ENCODE measurements around the gene DYRK4. TPM values are rescaled to one million over a fixed set of nuclear protein-coding genes. Genes with fewer than 3 reads are reported as not detected.

DYRK4 gene
- polyA plus RNA-seq, 3 donors, result 17.4 to 26.9 (median 22.4) TPM

DNA sequence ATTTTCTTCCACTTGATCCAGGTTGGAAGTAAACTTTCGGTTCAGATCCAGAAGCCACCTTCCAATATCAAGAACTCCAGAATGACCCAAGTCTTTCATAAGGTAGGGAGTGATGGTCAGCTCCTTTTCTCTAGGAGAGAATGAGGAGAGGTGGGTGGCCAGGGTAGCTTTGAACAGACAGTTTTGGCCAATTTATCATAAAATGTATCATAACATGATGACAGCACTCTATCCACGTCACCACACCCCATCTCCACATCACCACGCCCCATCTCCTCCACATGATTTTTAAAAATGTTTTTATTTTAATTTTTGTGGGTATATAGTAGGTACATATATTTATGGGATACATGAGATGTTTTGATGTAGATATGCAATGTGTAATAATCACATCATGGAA, 26.9 kb downstream of the DYRK4 start:
- Mint-ChIP-seq H3K4me3 (no peak overlapping the region), H3K9me3 (peaks cover 0 to 2% (median 0%) of the 10 kb centered on the region in 7 donors), H3K36me3 (no peaks in the 10 kb centered on the region), H3K27ac (no peak overlapping the region), H3K27me3 (ENCODE audit: low read depth in 3 of 3) (peaks cover 4 to 6% (median 4%) of the 10 kb centered on the region in 3 donors), H3K4me1 (no peaks in the 10 kb centered on the region)
- Histone ChIP-seq H4K20me1 (ENCODE audit: insufficient read depth, low read length) (no peaks in the 10 kb centered on the region), H3K9ac (ENCODE audit: insufficient read depth, low read length, poor library complexity, severe bottlenecking) (no peak overlapping the region), H2AFZ (ENCODE audit: insufficient read depth, low read depth, low read length, poor library complexity, severe bottlenecking) (no peak overlapping the region), H3K4me2 (replicated peaks; ENCODE audit: extremely low read depth, low read length, poor library complexity, severe bottlenecking) (no peak overlapping the region), H3K36me3 (replicated peaks in 1 of 2; ENCODE audit: control insufficient read depth in 1 of 2, insufficient read depth in 2 of 2, low read length in 2 of 2) (no peaks in the 10 kb centered on the region), H3K9me3 (replicated peaks in 1 of 2; ENCODE audit: control insufficient read depth in 1 of 2, insufficient read depth in 1 of 2, low read length in 2 of 2) (no peaks in the 10 kb centered on the region), H3K79me2 (ENCODE audit: insufficient read depth, low read length) (no peaks in the 10 kb centered on the region), H3K27ac (ENCODE audit: low read depth in 1 of 2, low read length in 2 of 2) (no peak overlapping the region), H3K27me3 (ENCODE audit: control insufficient read depth in 2 of 2, insufficient read depth in 2 of 2, low read length in 2 of 2) (no peaks in the 10 kb centered on the region), H3K4me1 (ENCODE audit: control insufficient read depth in 1 of 2, insufficient read depth in 2 of 2, low read length in 2 of 2) (no peaks in the 10 kb centered on the region), H3K4me3 (replicated peaks in 1 of 3; ENCODE audit: low read depth in 2 of 3, low read length in 3 of 3) (no peak overlapping the region)
- WGBS (ENCODE audit: insufficient coverage), result no CpG with 5 or more reads among the region's 3 CpGs
- TF ChIP-seq, protein P1, sequence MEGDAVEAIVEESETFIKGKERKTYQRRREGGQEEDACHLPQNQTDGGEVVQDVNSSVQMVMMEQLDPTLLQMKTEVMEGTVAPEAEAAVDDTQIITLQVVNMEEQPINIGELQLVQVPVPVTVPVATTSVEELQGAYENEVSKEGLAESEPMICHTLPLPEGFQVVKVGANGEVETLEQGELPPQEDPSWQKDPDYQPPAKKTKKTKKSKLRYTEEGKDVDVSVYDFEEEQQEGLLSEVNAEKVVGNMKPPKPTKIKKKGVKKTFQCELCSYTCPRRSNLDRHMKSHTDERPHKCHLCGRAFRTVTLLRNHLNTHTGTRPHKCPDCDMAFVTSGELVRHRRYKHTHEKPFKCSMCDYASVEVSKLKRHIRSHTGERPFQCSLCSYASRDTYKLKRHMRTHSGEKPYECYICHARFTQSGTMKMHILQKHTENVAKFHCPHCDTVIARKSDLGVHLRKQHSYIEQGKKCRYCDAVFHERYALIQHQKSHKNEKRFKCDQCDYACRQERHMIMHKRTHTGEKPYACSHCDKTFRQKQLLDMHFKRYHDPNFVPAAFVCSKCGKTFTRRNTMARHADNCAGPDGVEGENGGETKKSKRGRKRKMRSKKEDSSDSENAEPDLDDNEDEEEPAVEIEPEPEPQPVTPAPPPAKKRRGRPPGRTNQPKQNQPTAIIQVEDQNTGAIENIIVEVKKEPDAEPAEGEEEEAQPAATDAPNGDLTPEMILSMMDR (IDR thresholded peaks at IDR 0.05), result no peak
- DNase-seq, result no peak
- intact Hi-C loops (cut with micrococcal nuclease), result no loop called here

GRCh38 chr12:4589941-4590340, 27.9 kb downstream of the DYRK4 start:
- no peaks in the 10 kb centered on the region for H3K27me3 ChIP-seq (ENCODE audit: control insufficient read depth in 2 of 2, insufficient read depth in 2 of 2, low read length in 2 of 2)
- no peaks in the 10 kb centered on the region for H3K36me3 ChIP-seq (replicated peaks in 1 of 2; ENCODE audit: control insufficient read depth in 1 of 2, insufficient read depth in 2 of 2, low read length in 2 of 2)
- H3K9me3 ChIP-seq (replicated peaks in 1 of 2; ENCODE audit: control insufficient read depth in 1 of 2, insufficient read depth in 1 of 2, low read length in 2 of 2), result no peaks in the 10 kb centered on the region
- H3K4me3 ChIP-seq (replicated peaks in 1 of 3; ENCODE audit: low read depth in 2 of 3, low read length in 3 of 3), result no peak overlapping the region
- no peak overlapping the region for H3K9ac ChIP-seq (ENCODE audit: insufficient read depth, low read length, poor library complexity, severe bottlenecking)
- no peak overlapping the region for H3K4me3 Mint-ChIP-seq
- H3K79me2 ChIP-seq (ENCODE audit: insufficient read depth, low read length), result no peaks in the 10 kb centered on the region
- H3K9me3 Mint-ChIP-seq, result peaks cover 0 to 2% (median 0%) of the 10 kb centered on the region in 7 donors
- no peak overlapping the region for H3K27ac Mint-ChIP-seq
- no peaks in the 10 kb centered on the region for H3K4me1 Mint-ChIP-seq
- no peaks in the 10 kb centered on the region for H3K4me1 ChIP-seq (ENCODE audit: control insufficient read depth in 1 of 2, insufficient read depth in 2 of 2, low read length in 2 of 2)
- H4K20me1 ChIP-seq (ENCODE audit: insufficient read depth, low read length), result no peaks in the 10 kb centered on the region
- H2AFZ ChIP-seq (ENCODE audit: insufficient read depth, low read depth, low read length, poor library complexity, severe bottlenecking), result no peak overlapping the region
- 33% methylated on average over 1 of the region's 2 CpGs for WGBS (ENCODE audit: insufficient coverage)
- H3K27ac ChIP-seq (ENCODE audit: low read depth in 1 of 2, low read length in 2 of 2), result no peak overlapping the region
- no peak for DNase-seq
- peaks cover 3 to 6% (median 4%) of the 10 kb centered on the region in 3 donors for H3K27me3 Mint-ChIP-seq (ENCODE audit: low read depth in 3 of 3)
- H3K36me3 Mint-ChIP-seq, result no peaks in the 10 kb centered on the region
- TF ChIP-seq, protein P1 (IDR thresholded peaks at IDR 0.05), result no peak
- intact Hi-C loops (cut with micrococcal nuclease), result no loop called here
- H3K4me2 ChIP-seq (replicated peaks; ENCODE audit: extremely low read depth, low read length, poor library complexity, severe bottlenecking), result no peak overlapping the region

Data from CD14-positive monocyte (primary cell).